Immature natural killer cell (primary cell): Measurements from ENCODE around the gene SEC14L3. TPM values are rescaled to one million over a fixed set of nuclear protein-coding genes. Genes with fewer than 3 reads are reported as not detected.

Experiments
- DNase-seq, 3 donors: peaks; one replicate each; pipeline ENCODE4 v3.0.0; 2022; ENCODE audit warnings: mixed read lengths in 1 of 3
- H3K27ac Mint-ChIP-seq, 6 donors: one replicate each; pipeline ENCODE4 v1.8.0; 2020; ENCODE audit warnings: mixed read lengths in 6 of 6, mild to moderate bottlenecking in 5 of 6, inconsistent platforms in 4 of 6, moderate library complexity in 3 of 6
- H3K27me3 Mint-ChIP-seq, 3 donors: one replicate each; pipeline ENCODE4 v1.8.0; 2020 to 2021; ENCODE audit warnings: low read depth in 3 of 3, mild to moderate bottlenecking in 3 of 3, mixed read lengths in 3 of 3, moderate library complexity in 3 of 3, inconsistent platforms in 1 of 3
- H3K36me3 Mint-ChIP-seq, 3 donors: one replicate each; pipeline ENCODE4 v1.8.0; 2020; ENCODE audit warnings: mixed read lengths in 3 of 3, inconsistent platforms in 2 of 3, mild to moderate bottlenecking in 2 of 3
- H3K4me1 Mint-ChIP-seq, 2 donors: one replicate each; pipeline ENCODE4 v1.8.0; 2020; ENCODE audit warnings: inconsistent platforms in 2 of 2, mild to moderate bottlenecking in 2 of 2, mixed read lengths in 2 of 2, moderate library complexity in 1 of 2
- H3K4me3 Mint-ChIP-seq, 5 donors: one replicate each; pipeline ENCODE4 v1.8.0; 2020; ENCODE audit warnings: mild to moderate bottlenecking in 5 of 5, mixed read lengths in 5 of 5, inconsistent platforms in 3 of 5, moderate library complexity in 3 of 5
- H3K9me3 Mint-ChIP-seq, 6 donors: one replicate each; pipeline ENCODE4 v1.8.0; 2020; ENCODE audit warnings: mild to moderate bottlenecking in 6 of 6, mixed read lengths in 6 of 6, inconsistent platforms in 4 of 6, moderate library complexity in 3 of 6
- polyA plus RNA-seq, 3 donors: library from polyadenylated mRNA; unstranded; fragments of 300-500 nt; fragmentation: Illumina TruSeq; gene quantifications; one replicate each; pipeline ENCODE4 v1.2.3, GENCODE V29; 2021

The SEC14L3 gene
- polyA plus RNA-seq, 3 donors from 2014 or later: not detected

DNA sequence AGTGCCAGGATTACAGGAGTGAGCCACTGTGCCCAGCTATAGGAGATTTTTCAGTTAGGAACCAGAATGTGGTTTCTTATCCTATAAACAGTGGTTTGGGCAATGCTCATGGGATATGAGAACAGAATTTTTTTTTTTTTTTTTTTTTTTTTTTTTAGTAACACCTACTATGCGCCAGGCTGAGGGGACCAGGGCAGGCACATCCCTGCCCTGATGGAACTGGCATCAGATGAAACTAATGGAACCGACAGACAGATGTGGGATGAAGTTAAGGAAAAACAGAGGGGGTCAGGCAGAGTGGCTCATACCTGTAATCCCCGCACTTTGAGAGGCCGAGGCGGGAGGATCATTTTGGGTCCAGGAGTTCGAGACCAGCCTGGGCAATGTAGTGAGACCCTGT, 28.8 kb upstream of the SEC14L3 start:
- no peaks in the 10 kb centered on the region for H3K36me3 Mint-ChIP-seq
- H3K4me3 Mint-ChIP-seq: no peak overlapping the region
- no peak for DNase-seq
- H3K4me1 Mint-ChIP-seq: no peaks in the 10 kb centered on the region
- no peak overlapping the region for H3K27ac Mint-ChIP-seq
- H3K9me3 Mint-ChIP-seq: peaks cover 0 to 1% (median 0%) of the 10 kb centered on the region in 6 donors
- peaks cover 10% of the 10 kb centered on the region in 3 donors for H3K27me3 Mint-ChIP-seq

DNA sequence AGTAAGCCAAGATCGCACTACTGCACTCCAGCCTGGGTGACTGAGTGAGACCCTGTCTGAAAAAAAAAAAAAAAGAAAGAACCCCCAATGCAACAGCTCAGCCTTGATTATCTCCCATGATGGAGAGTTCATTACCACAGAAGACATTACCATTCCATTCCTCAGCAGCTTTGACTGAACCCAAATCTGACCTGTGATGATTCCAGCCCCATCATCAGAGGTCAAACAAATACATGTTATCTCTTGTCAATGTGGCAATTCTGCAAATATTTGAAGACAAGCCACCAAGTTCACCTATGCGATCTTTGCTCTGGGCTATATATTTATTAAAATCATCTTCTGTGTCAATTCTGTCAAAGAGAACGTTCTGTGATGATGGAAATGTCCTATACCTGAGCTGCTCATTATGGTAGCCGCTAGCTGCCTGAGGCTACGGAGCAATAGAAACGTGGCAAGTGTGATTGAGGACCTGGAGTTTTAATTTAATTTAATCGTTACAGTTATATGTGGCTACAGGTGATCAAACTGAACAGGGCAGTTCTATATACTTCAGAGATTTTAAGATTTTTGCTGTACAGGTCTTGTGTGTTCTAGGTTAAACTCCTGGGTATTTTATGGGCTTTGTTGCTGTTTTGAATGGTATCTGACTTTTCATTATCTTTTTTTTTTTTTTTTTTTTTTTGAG, 25.8 kb upstream of the SEC14L3 start:
- Mint-ChIP-seq H3K4me1 (no peaks in the 10 kb centered on the region), H3K27me3 (peaks cover 5 to 8% (median 7%) of the 10 kb centered on the region in 3 donors), H3K27ac (no peak overlapping the region)

DNA sequence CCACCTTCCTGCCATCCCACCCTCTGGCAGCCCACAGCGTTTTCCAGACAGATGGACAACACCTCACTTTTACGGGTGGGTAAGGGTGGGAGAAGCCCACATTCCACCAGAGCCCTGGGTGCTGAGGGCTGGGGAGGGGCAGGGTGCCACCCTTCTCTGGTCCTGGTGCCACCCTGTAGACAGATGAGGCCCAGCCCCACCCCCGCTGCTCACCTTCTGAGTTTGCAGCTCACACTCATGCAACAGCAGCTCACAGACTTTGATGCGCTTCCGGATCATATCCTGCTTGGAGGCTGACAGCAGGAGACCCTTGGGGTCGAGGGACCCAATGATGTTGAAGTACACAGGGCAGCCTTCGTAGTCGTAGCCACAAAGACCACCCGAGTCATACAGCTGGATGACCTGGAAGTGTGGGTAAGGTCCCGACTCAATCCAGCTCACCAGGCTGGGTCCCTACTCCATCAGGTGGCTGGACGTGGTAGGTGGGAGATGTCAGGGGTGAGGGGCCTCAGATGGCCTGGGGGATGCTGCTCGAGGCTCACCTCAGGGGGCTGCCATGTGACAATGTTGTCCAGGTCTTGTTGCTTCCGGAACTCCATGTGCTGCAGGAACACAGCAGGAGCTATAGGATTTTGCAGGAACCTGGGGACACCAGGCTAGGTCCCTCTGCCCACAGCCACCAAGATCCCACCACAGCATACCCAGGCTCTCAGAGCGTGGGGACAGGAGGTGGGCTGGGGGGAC, 23.4 kb upstream of the SEC14L3 start:
- H3K27me3 Mint-ChIP-seq: peaks cover 0 to 8% (median 5%) of the 10 kb centered on the region in 3 donors
- no peak overlapping the region for H3K4me3 Mint-ChIP-seq
- H3K9me3 Mint-ChIP-seq: peaks cover 0 to 1% (median 0%) of the 10 kb centered on the region in 6 donors
- H3K27ac Mint-ChIP-seq: no peak overlapping the region
- no peaks in the 10 kb centered on the region for H3K4me1 Mint-ChIP-seq
- no peak for DNase-seq
- no peaks in the 10 kb centered on the region for H3K36me3 Mint-ChIP-seq

More for the DNA sequence above, 25.8 kb upstream of the SEC14L3 start:
- H3K36me3 Mint-ChIP-seq: no peaks in the 10 kb centered on the region
- DNase-seq: no peak
- no peak overlapping the region for H3K4me3 Mint-ChIP-seq
- peaks cover 0 to 1% (median 0%) of the 10 kb centered on the region in 6 donors for H3K9me3 Mint-ChIP-seq

DNA sequence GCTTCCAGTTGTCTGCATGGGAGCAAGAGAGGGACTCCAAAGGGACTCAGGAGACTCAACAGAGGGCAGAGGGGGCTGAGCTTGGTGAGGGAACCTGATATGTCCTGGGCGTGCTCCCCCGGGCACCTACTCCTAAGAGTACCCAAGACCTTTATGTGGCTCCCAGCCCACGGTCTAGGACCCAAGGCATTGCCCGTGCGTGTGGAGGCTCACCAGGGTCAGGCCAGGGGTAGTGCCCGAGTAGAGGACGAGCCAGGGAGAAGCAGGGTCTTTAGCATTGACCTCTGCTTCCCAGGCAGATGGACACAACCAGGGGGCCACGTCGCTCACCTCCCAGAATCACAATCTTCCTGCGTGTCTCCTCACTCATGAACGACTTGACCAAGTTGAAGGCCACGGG, 20.3 kb upstream of the SEC14L3 start:
- Mint-ChIP-seq H3K4me1 (no peaks in the 10 kb centered on the region), H3K27me3 (peaks cover 0 to 9% (median 2%) of the 10 kb centered on the region in 3 donors), H3K27ac (no peak overlapping the region), H3K36me3 (no peaks in the 10 kb centered on the region), H3K4me3 (no peak overlapping the region), H3K9me3 (no peaks in the 10 kb centered on the region)
- DNase-seq: no peak

DNA sequence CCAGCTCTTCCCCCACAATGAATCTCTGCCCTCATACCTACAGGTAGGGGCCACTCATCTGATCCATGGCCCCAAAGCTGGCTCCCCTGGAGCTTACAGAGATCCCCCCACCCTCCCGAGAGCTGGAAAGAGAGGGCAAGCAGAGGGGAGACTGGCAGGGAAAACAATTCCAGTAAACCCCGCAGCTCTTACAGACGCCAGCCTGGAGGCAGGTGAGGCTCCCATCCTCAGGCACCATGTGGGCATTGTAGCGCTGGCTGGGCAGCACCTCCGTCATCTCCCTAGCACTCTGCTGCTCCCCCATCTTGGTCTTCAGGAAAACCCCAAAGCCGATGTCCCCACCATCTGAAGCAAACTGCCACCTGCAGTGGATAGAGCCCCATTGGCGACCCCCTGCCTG, 19.6 kb upstream of the SEC14L3 start:
- no peaks in the 10 kb centered on the region for H3K36me3 Mint-ChIP-seq
- no peaks in the 10 kb centered on the region for H3K4me1 Mint-ChIP-seq
- H3K27me3 Mint-ChIP-seq: peaks cover 0 to 9% (median 5%) of the 10 kb centered on the region in 3 donors
- no peak for DNase-seq
- H3K4me3 Mint-ChIP-seq: no peak overlapping the region
- no peak overlapping the region for H3K27ac Mint-ChIP-seq
- no peaks in the 10 kb centered on the region for H3K9me3 Mint-ChIP-seq

DNA sequence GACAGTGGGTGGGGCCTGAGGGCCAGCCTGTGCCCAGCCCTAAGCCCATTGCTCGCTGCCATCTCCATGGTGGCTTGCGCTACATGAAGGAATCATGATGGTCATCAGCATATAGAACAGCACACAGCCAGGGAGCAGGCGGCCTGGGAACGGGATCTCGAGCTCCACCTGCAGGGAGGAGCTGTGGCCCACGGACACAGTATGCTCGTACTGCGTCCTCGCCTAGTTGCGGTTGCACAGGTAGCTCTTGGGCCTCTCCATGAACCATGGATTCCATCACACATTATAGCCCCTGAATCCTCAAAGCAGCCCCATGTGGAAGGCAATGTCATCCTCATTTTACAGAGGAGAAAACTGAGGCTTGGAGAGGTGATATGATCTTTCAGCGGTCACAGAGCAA, 18.6 kb upstream of the SEC14L3 start:
- no peak overlapping the region for H3K27ac Mint-ChIP-seq
- H3K36me3 Mint-ChIP-seq: no peaks in the 10 kb centered on the region
- no peak for DNase-seq

DNA sequence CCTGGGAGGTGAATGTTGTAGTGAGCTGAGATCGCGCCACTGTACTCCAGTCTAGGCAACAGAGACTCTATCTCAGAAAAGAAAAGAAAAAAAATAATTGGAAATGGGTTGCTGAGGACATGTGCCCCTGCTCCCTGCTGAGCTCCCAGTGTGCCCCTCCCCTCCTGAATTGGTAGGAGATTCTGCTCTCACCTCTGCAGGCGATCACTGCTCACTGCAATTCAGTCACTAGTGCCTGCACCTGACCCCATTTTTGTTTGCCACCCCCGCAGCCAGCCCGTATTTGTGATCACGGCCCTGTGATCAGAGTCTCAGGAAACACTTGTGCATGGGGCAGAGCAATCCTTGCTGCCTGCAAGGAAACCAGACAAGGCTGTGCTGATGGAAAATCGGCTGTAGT, 16.3 kb upstream of the SEC14L3 start:
- Mint-ChIP-seq H3K9me3 (no peaks in the 10 kb centered on the region), H3K27ac (no peak overlapping the region), H3K4me3 (no peak overlapping the region), H3K36me3 (no peaks in the 10 kb centered on the region), H3K4me1 (no peaks in the 10 kb centered on the region), H3K27me3 (peaks cover 4 to 10% (median 4%) of the 10 kb centered on the region in 3 donors)
- no peak for DNase-seq

More for the DNA sequence above, 18.6 kb upstream of the SEC14L3 start:
- Mint-ChIP-seq H3K9me3 (no peaks in the 10 kb centered on the region), H3K27me3 (peaks cover 0 to 9% (median 5%) of the 10 kb centered on the region in 3 donors), H3K4me1 (no peaks in the 10 kb centered on the region), H3K4me3 (no peak overlapping the region)

DNA sequence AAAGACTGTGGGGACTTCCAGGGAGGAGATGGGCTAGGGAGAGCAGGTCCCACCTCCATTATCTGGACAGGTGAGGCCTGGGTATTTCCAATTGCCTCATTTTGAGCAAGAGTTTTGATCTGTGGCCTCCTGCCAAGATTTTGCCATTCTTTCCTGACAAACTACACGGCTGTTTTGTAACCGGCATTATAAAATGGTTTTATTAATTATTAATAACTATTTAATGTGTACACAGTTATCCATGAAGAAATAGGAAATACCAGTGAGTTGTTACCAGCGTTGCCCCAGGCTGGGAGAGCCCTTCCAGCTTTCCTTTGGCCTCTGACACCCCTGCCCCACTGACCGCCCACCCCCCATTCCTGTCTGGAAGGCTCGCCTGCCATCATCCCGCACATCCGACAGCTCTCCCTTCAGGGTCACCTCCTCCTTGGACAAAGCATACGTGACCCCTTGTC, 14.9 kb upstream of the SEC14L3 start:
- no peak overlapping the region for H3K4me3 Mint-ChIP-seq

DNA sequence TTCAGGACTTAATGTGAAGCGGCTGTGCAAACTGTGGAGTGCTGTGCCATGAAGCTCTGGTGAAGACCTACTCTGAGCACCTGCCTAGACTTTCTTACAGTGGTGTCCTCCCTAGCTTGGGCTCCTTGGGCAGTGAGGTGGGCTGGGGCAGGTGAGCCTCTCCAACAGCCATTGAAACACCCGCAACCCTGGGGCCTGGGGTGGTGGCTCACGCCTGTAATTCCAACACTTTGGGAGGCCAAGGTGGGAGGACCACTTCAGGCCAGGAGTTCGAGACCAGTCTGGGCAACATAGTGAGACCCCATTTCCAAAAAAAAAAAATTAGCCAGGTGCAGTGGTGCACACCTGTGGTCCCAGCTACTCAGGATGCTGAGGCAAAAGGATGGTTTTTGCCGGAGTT, 14.3 kb upstream of the SEC14L3 start:
- Mint-ChIP-seq H3K4me3 (no peak overlapping the region), H3K27ac (no peak overlapping the region), H3K36me3 (no peaks in the 10 kb centered on the region), H3K27me3 (peaks cover 4 to 13% (median 5%) of the 10 kb centered on the region in 3 donors), H3K9me3 (no peaks in the 10 kb centered on the region), H3K4me1 (no peaks in the 10 kb centered on the region)
- no peak for DNase-seq

More for the DNA sequence above, 14.9 kb upstream of the SEC14L3 start:
- no peak for DNase-seq
- no peaks in the 10 kb centered on the region for H3K4me1 Mint-ChIP-seq
- peaks cover 4 to 10% (median 4%) of the 10 kb centered on the region in 3 donors for H3K27me3 Mint-ChIP-seq
- H3K27ac Mint-ChIP-seq: no peak overlapping the region
- H3K36me3 Mint-ChIP-seq: no peaks in the 10 kb centered on the region
- no peaks in the 10 kb centered on the region for H3K9me3 Mint-ChIP-seq

DNA sequence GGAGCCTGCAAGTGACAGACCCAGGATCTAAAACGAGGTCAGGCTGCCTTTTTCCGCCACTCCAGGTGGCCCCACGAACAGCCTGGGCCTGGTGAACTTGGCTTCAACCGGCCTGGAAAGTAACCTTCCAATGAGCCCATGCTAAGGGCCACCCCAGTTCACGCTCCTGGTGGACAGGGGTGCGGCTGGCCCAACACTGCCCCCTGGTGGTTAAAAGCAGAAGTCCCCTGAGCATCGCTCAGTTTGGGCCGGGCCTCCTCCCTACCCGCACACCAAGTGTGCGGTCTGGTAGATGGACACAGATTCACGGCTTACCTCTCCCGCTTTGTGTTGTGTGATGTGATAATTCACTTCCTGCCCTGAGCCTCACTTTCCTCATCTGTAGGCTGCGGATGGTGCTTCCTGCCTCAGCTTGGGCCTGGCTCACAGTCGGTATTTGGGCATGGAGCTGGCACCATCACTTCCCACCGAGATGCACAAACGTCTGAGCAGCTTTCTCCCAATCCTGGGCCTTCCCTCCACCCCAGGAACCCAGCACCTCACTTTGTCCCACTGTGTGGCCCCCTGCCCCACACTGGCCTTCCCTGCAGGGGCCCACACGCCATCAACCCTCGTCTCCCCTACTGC, 13.7 kb upstream of the SEC14L3 start:
- Mint-ChIP-seq H3K4me3 (no peak overlapping the region), H3K9me3 (no peaks in the 10 kb centered on the region), H3K36me3 (no peaks in the 10 kb centered on the region), H3K27ac (no peak overlapping the region), H3K4me1 (no peaks in the 10 kb centered on the region), H3K27me3 (peaks cover 4 to 16% (median 5%) of the 10 kb centered on the region in 3 donors)
- DNase-seq: peak; percentile 68 to 75 (median 69)

DNA sequence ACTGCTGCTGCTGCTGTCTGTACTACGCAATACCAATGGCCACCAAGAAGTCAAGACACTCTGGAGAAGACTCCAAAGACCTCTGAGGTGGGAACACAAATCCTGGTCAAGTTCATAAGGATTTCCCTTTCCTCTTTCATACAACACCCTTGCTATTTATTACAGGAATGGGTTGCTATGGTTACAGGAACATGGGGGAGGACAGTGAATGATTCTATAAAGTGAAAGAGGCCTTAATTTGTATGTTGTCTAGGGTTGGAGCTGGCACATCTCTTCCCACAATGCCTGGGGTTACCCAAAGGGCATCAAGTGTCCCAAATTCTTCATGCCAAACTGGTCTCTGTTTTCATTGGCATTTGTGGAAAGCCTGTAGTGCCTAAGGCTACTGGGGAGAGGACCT, 11.4 kb upstream of the SEC14L3 start:
- no peaks in the 10 kb centered on the region for H3K9me3 Mint-ChIP-seq
- no peak overlapping the region for H3K4me3 Mint-ChIP-seq
- H3K4me1 Mint-ChIP-seq: no peaks in the 10 kb centered on the region
- H3K27ac Mint-ChIP-seq: no peak overlapping the region
- no peak for DNase-seq
- peaks cover 4 to 16% (median 5%) of the 10 kb centered on the region in 3 donors for H3K27me3 Mint-ChIP-seq
- H3K36me3 Mint-ChIP-seq: no peaks in the 10 kb centered on the region

DNA sequence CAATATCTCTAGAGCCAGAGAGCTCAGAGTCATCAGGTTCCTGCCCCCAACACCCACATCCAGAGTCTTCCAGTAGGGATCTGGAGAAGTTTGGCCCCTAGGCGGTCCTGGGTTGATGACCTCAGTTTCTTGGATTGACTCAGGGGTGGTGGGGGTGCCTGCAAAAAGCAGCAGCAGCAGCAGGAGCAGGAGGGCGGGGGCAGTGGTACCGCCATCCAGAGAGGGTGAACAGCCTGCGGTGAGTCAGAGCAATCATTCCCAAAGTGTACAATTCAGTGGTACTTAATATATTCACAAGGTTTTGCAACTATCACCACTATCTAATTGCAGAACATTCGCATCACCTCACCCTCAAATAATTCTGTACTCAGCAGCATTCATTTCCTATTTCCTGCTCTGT, 9.9 kb upstream of the SEC14L3 start:
- peaks cover 2 to 16% (median 4%) of the 10 kb centered on the region in 3 donors for H3K27me3 Mint-ChIP-seq
- H3K36me3 Mint-ChIP-seq: no peaks in the 10 kb centered on the region
- H3K4me1 Mint-ChIP-seq: no peaks in the 10 kb centered on the region
- no peak overlapping the region for H3K27ac Mint-ChIP-seq
- H3K4me3 Mint-ChIP-seq: no peak overlapping the region
- no peaks in the 10 kb centered on the region for H3K9me3 Mint-ChIP-seq
- DNase-seq: no peak

DNA sequence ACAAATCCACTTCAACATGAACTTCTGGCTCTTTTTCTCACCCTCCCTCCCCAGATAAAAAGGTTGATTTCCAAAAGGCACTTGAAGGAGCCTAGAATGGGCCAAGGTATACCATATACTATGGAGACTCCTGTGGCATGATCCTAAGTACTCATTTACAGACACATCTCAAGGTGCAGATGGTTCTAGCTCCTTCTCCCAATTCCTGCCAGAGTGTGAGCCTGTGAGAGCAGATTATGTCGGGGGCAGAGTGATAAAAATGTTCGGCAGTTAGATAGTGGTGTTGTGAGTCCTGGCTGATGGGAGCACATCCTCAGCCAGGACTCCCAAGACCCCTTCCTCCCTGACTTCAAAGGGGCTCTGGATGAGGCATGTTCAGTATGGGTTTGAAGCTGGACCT, 8.2 kb upstream of the SEC14L3 start:
- no peak for DNase-seq
- Mint-ChIP-seq H3K36me3 (no peaks in the 10 kb centered on the region), H3K27ac (no peak overlapping the region), H3K4me1 (no peaks in the 10 kb centered on the region), H3K9me3 (no peaks in the 10 kb centered on the region), H3K4me3 (no peak overlapping the region), H3K27me3 (peaks cover 2 to 21% (median 4%) of the 10 kb centered on the region in 3 donors)
